ENCODE results near the gene ABCB1. TPM values are rescaled to one million over a fixed set of nuclear protein-coding genes. Genes with fewer than 3 reads are reported as not detected.
"Not testable (repeated sequence)": the region's sequence is repeated elsewhere in the genome, so short reads cannot be mapped to it uniquely, and the experiment has no call there.

The ABCB1 gene
- total RNA-seq, 1 experiment from 2014 or later, result not detected

GRCh38 chr7:87471473-87471872 lies 129.2 kb downstream of the ABCB1 start:
- no peak for ATAC-seq
- no peaks in the 10 kb centered on the region for H3F3A ChIP-seq (ENCODE audit: low read length, unreplicated experiment)
- ChIA-PET CTCF (interaction anchor here (0.6 kb wide), 1 partner anchor 104 kb away, joined by 7 read pairs; no protein-coding TSS in a partner anchor), POLR2A (ENCODE audit: unreplicated experiment) (no interaction called here)
- H3K27ac ChIP-seq (ENCODE audit: low read length), result no peak overlapping the region
- H3K27me3 ChIP-seq (ENCODE audit: low read length), result peaks cover 10% of the 10 kb centered on the region; the same call in 1 of the 2 replicates
- no peaks in the 10 kb centered on the region for H3K79me2 ChIP-seq (ENCODE audit: low read length)
- H4K20me1 ChIP-seq (ENCODE audit: low read length), result no peaks in the 10 kb centered on the region
- no peak overlapping the region for H2AFZ ChIP-seq (ENCODE audit: low read length)
- TF ChIP-seq EZH2 (IDR thresholded peaks at IDR 0.05; ENCODE audit: low read length, unreplicated experiment) (no peak), CTCF (conservative IDR thresholded peaks at IDR 0.05; ENCODE audit: low read depth, low read length) (no peak), EZH2phosphoT487 (IDR thresholded peaks at IDR 0.05; ENCODE audit: borderline replicate concordance, low read length) (no peak)
- no peak overlapping the region for H3K9ac ChIP-seq (ENCODE audit: low read length)
- intact Hi-C loops (cut with micrococcal nuclease), result no loop called here
- no peaks in the 10 kb centered on the region for H3K9me3 ChIP-seq (ENCODE audit: low read length)
- peaks cover 12% of the 10 kb centered on the region for H3K4me1 ChIP-seq (ENCODE audit: insufficient read depth, low read length)
- H3K4me2 ChIP-seq (ENCODE audit: low read length), result no peak overlapping the region
- DNase-seq, result no peak
- no peak overlapping the region for H3K4me3 ChIP-seq (ENCODE audit: low read length)
- H3K36me3 ChIP-seq (ENCODE audit: low read depth, low read length), result no peaks in the 10 kb centered on the region
- no peaks in the 10 kb centered on the region for H3K9me2 ChIP-seq (replicated peaks; ENCODE audit: low read length)
- no TSS peak for BruUV-seq (replicated peaks)

- H3K4me2 ChIP-seq (ENCODE audit: low read length); H3K79me2 ChIP-seq (ENCODE audit: low read length); H2AFZ ChIP-seq (ENCODE audit: low read length); ATAC-seq; H3K27ac ChIP-seq (ENCODE audit: low read length); H3K4me3 ChIP-seq (ENCODE audit: low read length); CTCF ChIA-PET; H3K27me3 ChIP-seq (ENCODE audit: low read length); H3F3A ChIP-seq (ENCODE audit: low read length, unreplicated experiment); POLR2A ChIA-PET (ENCODE audit: unreplicated experiment); intact Hi-C loops (cut with micrococcal nuclease); H3K9me2 ChIP-seq (replicated peaks; ENCODE audit: low read length); H3K4me1 ChIP-seq (ENCODE audit: insufficient read depth, low read length); H4K20me1 ChIP-seq (ENCODE audit: low read length); H3K9me3 ChIP-seq (ENCODE audit: low read length); DNase-seq; H3K36me3 ChIP-seq (ENCODE audit: low read depth, low read length); H3K9ac ChIP-seq (ENCODE audit: low read length); BruUV-seq (replicated peaks): not testable (repeated sequence)
Observed at GRCh38 chr7:87469204-87469603, 131.5 kb downstream of the ABCB1 start.

- Histone ChIP-seq H2AFZ (ENCODE audit: low read length) (peak overlapping the region; percentile 79; the same call in 1 of the 2 replicates), H3K4me2 (ENCODE audit: low read length) (peak overlapping the region; percentile 88), H3K4me3 (ENCODE audit: low read length) (peak overlapping the region; percentile 61; the same call in 1 of the 2 replicates)
- H3K9me3 ChIP-seq (ENCODE audit: low read length); POLR2A ChIA-PET (ENCODE audit: unreplicated experiment); H3K27ac ChIP-seq (ENCODE audit: low read length); ATAC-seq; DNase-seq; H3K36me3 ChIP-seq (ENCODE audit: low read depth, low read length); H3K9ac ChIP-seq (ENCODE audit: low read length); BruUV-seq (replicated peaks); H3K27me3 ChIP-seq (ENCODE audit: low read length); H3F3A ChIP-seq (ENCODE audit: low read length, unreplicated experiment); H3K4me1 ChIP-seq (ENCODE audit: insufficient read depth, low read length); H3K9me2 ChIP-seq (replicated peaks; ENCODE audit: low read length); CTCF ChIA-PET; H4K20me1 ChIP-seq (ENCODE audit: low read length); intact Hi-C loops (cut with micrococcal nuclease); H3K79me2 ChIP-seq (ENCODE audit: low read length): not testable (repeated sequence)
Observed at GRCh38 chr7:87465534-87465880, 135.2 kb downstream of the ABCB1 start.

- Histone ChIP-seq H3K4me3 (ENCODE audit: low read length) (peak overlapping the region; percentile 61; the same call in 1 of the 2 replicates), H3K4me2 (ENCODE audit: low read length) (peak overlapping the region; percentile 88), H2AFZ (ENCODE audit: low read length) (peak overlapping the region; percentile 79)
- H3K9me2 ChIP-seq (replicated peaks; ENCODE audit: low read length); intact Hi-C loops (cut with micrococcal nuclease); H3K79me2 ChIP-seq (ENCODE audit: low read length); H3K9ac ChIP-seq (ENCODE audit: low read length); POLR2A ChIA-PET (ENCODE audit: unreplicated experiment); H3K36me3 ChIP-seq (ENCODE audit: low read depth, low read length); BruUV-seq (replicated peaks); H3K27ac ChIP-seq (ENCODE audit: low read length); H3F3A ChIP-seq (ENCODE audit: low read length, unreplicated experiment); H3K4me1 ChIP-seq (ENCODE audit: insufficient read depth, low read length); H3K9me3 ChIP-seq (ENCODE audit: low read length); CTCF ChIA-PET; H3K27me3 ChIP-seq (ENCODE audit: low read length); H4K20me1 ChIP-seq (ENCODE audit: low read length): not testable (repeated sequence)
- DNase-seq (peak; percentile 64), ATAC-seq (peak; percentile 99)
Observed at GRCh38 chr7:87464830-87465533, 135.7 kb downstream of the ABCB1 start.

Measured in PC-3 (cell line).